Breast epithelium (tissue), 4 donors: ENCODE measurements around the gene NUP98. TPM values are rescaled to one million over a fixed set of nuclear protein-coding genes. Genes with fewer than 3 reads are reported as not detected.

ENCODE experiments used
- DNase-seq, 2 donors: peaks; one replicate each; pipeline ENCODE4 v3.0.0-alpha.2; 2019; ENCODE audit warnings: low spot score in 2 of 2
- H3K27ac ChIP-seq, 2 donors: fragments of 200-600 bp; sonication (generic) in 1 of 2; one replicate each; pipeline ENCODE4 v1.5.1; 2016 to 2019; ENCODE audit warnings: mild to moderate bottlenecking in 1 of 2
- H3K27me3 ChIP-seq, 2 donors: fragments of 200-600 bp; sonication (generic) in 1 of 2; one replicate each; pipeline versions ENCODE4 v1.5.1 to v1.6.0; 2017 to 2019; ENCODE audit warnings: control low read depth in 1 of 2, mild to moderate bottlenecking in 1 of 2
- H3K36me3 ChIP-seq: fragments of 200-600 bp; one replicate; pipeline ENCODE4 v1.5.1; 2019
- H3K4me1 ChIP-seq, 2 donors: fragments of 200-600 bp; sonication (generic); one replicate each; pipeline ENCODE4 v1.5.1; 2016 to 2019; ENCODE audit warnings: control low read depth in 1 of 2
- H3K4me3 ChIP-seq, 3 donors: fragments of 200-600 bp; sonication (generic); 1 replicate in 2 of 3; 2 replicates in 1 of 3; pipeline ENCODE4 v1.5.1; 2016 to 2019; ENCODE audit warnings: mild to moderate bottlenecking in 3 of 3, moderate library complexity in 2 of 3
- H3K9me3 ChIP-seq, 2 donors: fragments of 200-600 bp; sonication (generic) in 1 of 2; one replicate each; pipeline ENCODE4 v1.5.1; 2016 to 2019; ENCODE audit warnings: control low read depth in 1 of 2
- CTCF ChIP-seq, 3 donors: fragments of 450-650 bp; IDR thresholded peaks; one replicate each; pipeline ENCODE4 v1.5.1; 2016 to 2017; ENCODE audit warnings: antibody characterized with exemption in 3 of 3, mild to moderate bottlenecking in 3 of 3, moderate library complexity in 3 of 3
- POLR2A ChIP-seq: fragments of 450-650 bp; IDR thresholded peaks from one replicate; pipeline ENCODE4 v1.6.1; 2016; ENCODE audit warnings: antibody characterized with exemption, mild to moderate bottlenecking, moderate library complexity
- POLR2AphosphoS5 ChIP-seq, 3 donors: sonication (generic); formaldehyde crosslinking; IDR thresholded peaks; one replicate each; pipeline ENCODE4 v1.6.1; 2017; ENCODE audit warnings: antibody characterized with exemption in 3 of 3
- intact Hi-C: fragments of 100-400 bp; cut with DNase I; formaldehyde crosslinking; loops from one replicate; pipeline ENCODE4 v1.15.1; 2023; ENCODE audit warnings: low total_unique reads
- total RNA-seq, 3 donors: library from RNA; depleted of rRNA; stranded (reverse); fragments of >200 nt; gene quantifications; one replicate each; pipeline ENCODE4 v1.1.0, GENCODE V29; 2016

NUP98 gene
- 100 to 1,000 TPM in 2 of 3 donors, 10 to 100 TPM in 1; 98.1 to 178 (median 142) TPM for total RNA-seq

- no peaks in the 10 kb centered on the region for H3K9me3 ChIP-seq
- H3K36me3 ChIP-seq: no peaks in the 10 kb centered on the region
- peak within 1 kb of the TSS; percentile 97 to 99 for H3K27ac ChIP-seq
- peak within 1 kb of the TSS; percentile 89 to 90 (median 90) for H3K4me3 ChIP-seq
- peak in 1 of 3 donors; percentile 38 for TF ChIP-seq CTCF (IDR thresholded peaks at IDR 0.05)
- TF ChIP-seq POLR2AphosphoS5 (IDR thresholded peaks at IDR 0.05): peak; percentile 97 to 99 (median 98)
- TF ChIP-seq POLR2A: peak; percentile 98
- DNase-seq: peak; percentile 100
- peaks cover 0 to 7% of the 10 kb centered on the region in 2 donors for H3K4me1 ChIP-seq
- H3K27me3 ChIP-seq: no peaks in the 10 kb centered on the region
- intact Hi-C loops: no loop called here
These were observed at the start of gene NUP98 for GRCh38 chr11:3797329-3798090. Gene NUP98, minus strand, starts transcription at chr11:3797554. Its CDS starts 15,437 bp downstream, at chr11:3782117.

DNA sequence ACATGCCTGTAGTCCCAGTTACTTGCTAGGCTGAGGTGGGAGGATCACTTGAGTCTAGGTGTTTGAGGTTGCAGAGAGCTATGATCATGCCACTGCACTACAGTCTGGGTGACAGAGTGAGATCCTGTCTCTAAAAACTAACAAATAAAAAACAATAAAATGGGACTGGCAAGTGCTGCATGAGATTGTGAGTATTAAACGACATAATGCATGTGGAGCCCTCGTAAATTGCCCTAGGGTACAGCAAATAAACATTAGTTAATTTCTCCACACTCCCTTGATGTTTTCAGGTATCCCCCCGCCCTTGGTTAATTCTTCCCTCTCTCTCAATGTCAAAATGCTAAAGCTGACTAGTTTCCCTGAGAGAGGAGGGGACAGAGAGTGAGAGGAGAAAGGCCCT, 48.3 kb upstream of the NUP98 start:
- no peak overlapping the region for H3K4me3 ChIP-seq
- H3K36me3 ChIP-seq: no peaks in the 10 kb centered on the region
- H3K27me3 ChIP-seq: no peaks in the 10 kb centered on the region
- H3K27ac ChIP-seq: no peak overlapping the region
- intact Hi-C loops: no loop called here
- H3K9me3 ChIP-seq: no peaks in the 10 kb centered on the region
- no peak for DNase-seq
- TF ChIP-seq POLR2A (no peak), CTCF (IDR thresholded peaks at IDR 0.05) (no peak), POLR2AphosphoS5 (IDR thresholded peaks at IDR 0.05) (no peak)
- H3K4me1 ChIP-seq: no peaks in the 10 kb centered on the region

GRCh38 chr11:3845246-3845645, 47.9 kb upstream of the NUP98 start:
- intact Hi-C loops: no loop called here
- no peak for TF ChIP-seq POLR2A
- TF ChIP-seq CTCF (IDR thresholded peaks at IDR 0.05): no peak
- TF ChIP-seq POLR2AphosphoS5 (IDR thresholded peaks at IDR 0.05): no peak
- no peaks in the 10 kb centered on the region for H3K36me3 ChIP-seq

GRCh38 chr11:3843326-3843725, 46.0 kb upstream of the NUP98 start:
- intact Hi-C loops: no loop called here
- no peak for DNase-seq
- H3K36me3 ChIP-seq: no peaks in the 10 kb centered on the region
- no peaks in the 10 kb centered on the region for H3K9me3 ChIP-seq
- no peak overlapping the region for H3K4me3 ChIP-seq
- no peak for TF ChIP-seq POLR2AphosphoS5 (IDR thresholded peaks at IDR 0.05)
- no peak for TF ChIP-seq POLR2A
- TF ChIP-seq CTCF (IDR thresholded peaks at IDR 0.05): no peak
- H3K27ac ChIP-seq: no peak overlapping the region
- peaks cover 0 to 10% of the 10 kb centered on the region in 2 donors for H3K4me1 ChIP-seq
- H3K27me3 ChIP-seq: no peaks in the 10 kb centered on the region

More at GRCh38 chr11:3845246-3845645, 47.9 kb upstream of the NUP98 start:
- H3K27me3 ChIP-seq: no peaks in the 10 kb centered on the region
- H3K27ac ChIP-seq: no peak overlapping the region
- no peak for DNase-seq
- H3K4me3 ChIP-seq: no peak overlapping the region
- H3K9me3 ChIP-seq: no peaks in the 10 kb centered on the region
- no peaks in the 10 kb centered on the region for H3K4me1 ChIP-seq
